ENCODE measurements around the gene INS.
"Not testable (repeated sequence)": the region's sequence is repeated elsewhere in the genome, so short reads cannot be mapped to it uniquely, and the experiment has no call there.

INS gene

DNA sequence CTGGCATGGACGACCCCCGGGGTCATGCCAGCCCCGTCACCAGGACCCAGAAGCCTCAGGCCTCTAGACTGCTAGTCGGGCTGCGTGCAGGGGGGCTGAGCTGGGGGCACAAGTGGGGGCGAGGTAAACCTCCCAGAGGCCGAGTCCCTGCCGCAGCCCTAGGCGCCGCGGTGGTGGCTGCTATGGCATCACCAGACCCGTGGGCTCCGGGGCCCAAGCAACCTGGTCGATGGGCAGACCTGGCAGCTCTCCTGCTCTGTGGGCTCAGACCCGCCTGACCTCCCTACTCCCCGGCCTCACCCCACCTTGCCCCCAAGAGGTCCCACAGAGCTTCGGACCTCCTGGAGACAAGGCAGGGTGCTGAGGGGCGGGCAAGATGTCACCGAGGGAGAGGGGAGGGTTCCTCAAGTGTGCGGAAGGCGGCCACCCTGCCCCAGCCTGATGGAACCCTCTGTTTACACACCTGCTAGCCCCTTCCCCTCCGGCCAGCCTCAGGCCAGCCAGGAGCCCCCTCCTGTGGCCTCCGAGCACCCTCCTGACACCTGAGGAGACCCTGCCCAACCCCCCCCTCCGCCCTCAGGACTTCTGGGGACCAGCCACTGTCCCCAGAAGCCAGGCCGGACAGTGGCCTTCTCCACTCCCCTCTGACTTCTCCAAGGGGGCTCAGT is 31.2 kb downstream of the INS start:
- no peak for DNase-seq

- no peak for DNase-seq
These were observed 31.7 kb downstream of the INS start for GRCh38 chr11:2129308-2129698.

- no peak for DNase-seq
These were observed 32.3 kb downstream of the INS start for GRCh38 chr11:2128511-2129307.

DNA sequence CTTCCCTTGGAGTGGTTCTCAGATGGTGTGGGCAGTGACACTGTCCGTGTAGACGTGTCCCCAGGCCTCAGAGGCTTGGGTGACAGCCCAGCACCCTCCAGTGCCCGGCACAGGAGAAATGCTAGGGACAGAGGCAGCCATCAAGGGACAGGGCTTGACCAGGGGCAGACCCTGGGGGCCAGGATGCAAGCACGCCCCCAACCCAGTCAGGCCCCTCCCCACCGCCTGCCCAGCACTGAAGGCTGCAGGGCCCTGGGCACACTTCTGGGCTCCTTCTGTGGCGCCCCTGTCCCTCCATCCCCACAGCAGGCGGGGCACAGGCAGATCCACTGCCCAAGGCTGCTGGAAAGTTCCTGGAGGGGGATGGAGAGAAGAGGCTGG is 32.9 kb downstream of the INS start:
- no peak for DNase-seq

DNA sequence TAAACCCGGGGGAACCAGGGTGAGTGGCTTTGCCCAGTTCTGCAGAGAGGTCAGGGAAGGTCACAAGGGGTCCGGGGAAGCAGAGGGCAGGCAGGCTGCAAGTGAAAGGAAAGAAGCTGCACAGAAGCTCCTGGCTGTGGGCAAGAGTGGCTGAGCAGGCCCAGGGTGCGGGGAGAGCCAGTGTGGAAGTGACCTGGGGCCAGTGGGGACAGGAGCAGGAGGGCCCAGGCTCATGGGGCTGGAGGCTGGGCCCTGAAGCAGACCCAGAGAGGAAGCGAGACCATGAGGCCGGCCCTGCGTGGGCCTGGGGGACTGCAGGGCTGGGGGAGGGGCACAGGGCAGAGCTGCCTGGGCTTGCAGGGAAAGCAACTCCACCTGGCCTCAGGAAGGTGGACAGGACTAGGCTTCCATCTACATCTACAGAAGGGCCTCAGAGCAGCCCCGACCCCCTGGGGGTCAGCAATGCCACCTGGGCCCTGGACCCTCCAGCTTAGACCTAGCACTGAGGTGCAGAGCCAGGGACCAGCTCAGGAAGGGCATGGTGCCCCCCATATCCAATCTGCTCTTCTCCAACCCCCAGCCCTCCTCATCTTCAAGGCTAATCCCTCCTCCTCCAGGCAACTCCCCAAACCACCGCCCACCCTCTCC is 33.4 kb downstream of the INS start:
- no peak for DNase-seq

DNA sequence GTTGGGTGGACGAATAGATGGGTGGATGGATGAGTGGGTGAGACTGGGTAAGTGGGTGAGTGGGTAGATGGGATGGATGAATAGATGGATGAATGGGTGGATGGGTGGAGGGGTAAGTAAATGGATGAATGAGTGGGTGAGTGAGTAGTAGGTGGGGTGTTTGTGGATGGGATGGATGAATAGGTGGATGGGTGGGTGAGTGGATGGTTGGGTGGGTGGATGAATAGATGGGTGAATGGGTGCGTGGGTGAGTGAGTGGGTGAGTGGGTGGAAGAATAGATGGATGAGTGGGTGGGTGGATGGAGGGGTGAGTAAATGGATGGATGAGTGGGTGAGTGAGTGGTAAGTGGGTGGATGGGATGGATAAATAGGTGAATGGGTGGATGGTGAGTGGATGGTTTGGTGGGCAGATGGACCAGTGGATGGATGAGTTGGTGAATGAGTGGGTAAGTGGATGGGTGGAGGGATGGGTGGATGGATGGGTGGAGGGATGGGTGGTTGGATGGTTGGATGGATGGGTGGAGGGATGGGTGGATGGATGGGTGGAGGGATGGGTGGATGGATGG is 34.4 kb downstream of the INS start:
- no peak for DNase-seq

- not testable (repeated sequence) for DNase-seq
These were observed 36.1 kb downstream of the INS start for GRCh38 chr11:2124736-2125484.

DNA sequence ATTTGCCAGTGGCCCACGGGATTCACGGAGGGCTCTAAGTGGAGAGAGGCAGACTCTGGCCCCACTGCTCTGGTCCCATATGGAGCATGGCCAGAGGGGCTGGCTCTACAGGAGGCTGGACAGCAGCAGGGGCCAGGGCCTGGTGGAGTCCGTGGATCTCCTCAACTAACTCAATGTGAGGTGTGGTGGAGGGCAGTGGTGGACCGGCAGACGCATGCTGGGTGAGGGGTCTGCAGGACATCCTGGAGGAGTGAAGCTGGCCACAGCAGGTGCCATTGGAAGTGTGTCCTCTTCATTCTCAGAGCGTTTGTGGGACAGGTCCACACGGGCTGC is 37.4 kb downstream of the INS start:
- DNase-seq = no peak

GRCh38 chr11:2122907-2123627 is 37.9 kb downstream of the INS start:
- no peak for DNase-seq

- no peak for DNase-seq
These were observed 38.6 kb downstream of the INS start for GRCh38 chr11:2122222-2122906.

DNA sequence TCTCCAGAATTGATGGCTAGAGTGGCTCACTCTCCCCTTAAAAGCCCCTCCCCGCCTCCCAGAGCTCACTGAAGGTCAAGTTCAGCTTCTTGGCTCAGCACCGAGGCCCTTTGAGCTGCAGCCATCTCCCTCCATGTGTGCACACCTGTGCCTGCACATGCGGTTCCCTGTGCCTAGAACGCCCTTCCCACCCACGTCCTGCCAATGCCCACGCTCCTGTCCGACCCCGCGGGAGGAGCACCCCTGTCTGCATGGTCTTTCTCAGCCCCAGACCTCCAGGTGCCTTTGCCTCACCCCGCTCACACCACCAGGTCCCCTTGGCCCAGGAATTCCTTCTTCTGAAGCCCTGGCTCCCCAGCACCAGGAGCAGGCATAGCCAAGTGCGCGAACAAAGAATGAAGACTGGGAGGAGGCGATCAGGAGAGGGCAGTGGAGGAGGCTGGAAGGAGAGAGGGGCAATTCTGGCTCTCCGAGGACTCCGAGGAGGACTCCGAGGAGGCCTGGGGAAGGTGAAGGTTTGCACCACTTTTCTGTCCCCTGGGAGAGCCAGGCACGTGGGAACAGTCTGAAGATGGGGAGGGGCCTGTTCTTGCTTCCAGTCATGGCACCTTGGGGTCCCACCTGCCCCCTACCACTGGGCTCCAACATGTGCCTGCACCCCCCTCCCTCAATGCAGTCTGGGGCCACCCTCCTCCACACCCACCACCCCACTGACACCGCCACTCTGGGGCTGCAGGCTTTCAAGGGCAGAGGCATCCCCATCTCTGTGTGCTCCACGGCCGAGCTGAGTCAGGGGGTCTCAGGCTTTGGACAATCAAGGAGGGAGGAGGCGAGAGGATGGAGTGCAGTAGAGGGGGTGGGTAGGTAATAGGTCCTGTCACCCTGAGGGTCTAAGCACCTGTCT is 39.5 kb downstream of the INS start:
- DNase-seq = no peak

- DNase-seq = no peak
These were observed 40.5 kb downstream of the INS start for GRCh38 chr11:2120359-2121100.

GRCh38 chr11:2118677-2119076 is 42.3 kb downstream of the INS start:
- DNase-seq = no peak

GRCh38 chr11:2116680-2117079 is 44.3 kb downstream of the INS start:
- DNase-seq = no peak

- DNase-seq = no peak
These were observed 45.7 kb downstream of the INS start for GRCh38 chr11:2115308-2115707.

GRCh38 chr11:2114430-2115241 is 46.4 kb downstream of the INS start:
- no peak for DNase-seq

DNA sequence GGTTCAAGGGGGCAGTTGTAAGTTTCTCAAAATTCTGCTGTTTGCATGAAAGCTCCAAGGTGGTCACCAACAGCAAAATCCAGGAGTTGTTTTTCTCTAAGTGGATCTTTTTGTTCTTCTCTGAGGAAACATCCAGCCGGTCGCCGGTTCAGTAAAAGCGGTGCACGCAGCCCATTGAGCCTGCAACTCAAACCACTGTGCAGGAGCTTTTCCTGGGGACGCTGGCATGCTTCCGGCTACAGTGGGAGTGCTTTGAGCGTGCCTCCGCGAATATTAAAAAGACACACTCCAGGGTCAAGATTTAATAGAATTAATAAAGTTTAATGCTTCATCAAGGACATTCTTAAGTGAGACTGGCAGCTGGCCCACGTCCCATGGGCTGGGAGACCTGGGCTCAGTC is 47.2 kb downstream of the INS start:
- no peak for DNase-seq

- DNase-seq = no peak
These were observed 50.5 kb downstream of the INS start for GRCh38 chr11:2110521-2110920.

Data from activated CD4-positive, alpha-beta T cell treated with anti-CD3 and anti-CD28 coated beads for 4 hours (primary cell).